Erythroblast (primary cell): ENCODE results near the gene LOXL1.

Experiments used
- GATA1 ChIP-seq: IDR thresholded peaks from 2 replicates; pipeline ENCODE4 v1.6.1; 2011; ENCODE audit warnings: low read depth, mild to moderate bottlenecking, control low read depth, low read length, moderate library complexity
- POLR2A ChIP-seq: IDR thresholded peaks from 2 replicates; pipeline ENCODE4 v1.6.1; 2011; ENCODE audit warnings: mild to moderate bottlenecking, low read length

GRCh38 chr15:73910522-73911303 is 15.5 kb upstream of the LOXL1 start:
- TF ChIP-seq POLR2A (no peak), GATA1 (no peak)
